Neuron (in vitro differentiated cells): ENCODE measurements around the gene SPTA1.

Experiments
- H2AFZ ChIP-seq: one replicate; pipeline ENCODE4 v1.6.1; 2013; ENCODE audit warnings: low read depth, mild to moderate bottlenecking, inconsistent platforms, low read length, moderate library complexity
- H3K27me3 ChIP-seq: one replicate; pipeline ENCODE4 v1.6.1; 2013; ENCODE audit warnings: low read length; ENCODE audit not compliant: insufficient read depth
- H3K36me3 ChIP-seq: one replicate; pipeline ENCODE4 v1.6.1; 2013; ENCODE audit warnings: low read length; ENCODE audit not compliant: insufficient read depth
- H3K4me1 ChIP-seq: one replicate; pipeline ENCODE4 v1.6.1; 2013; ENCODE audit warnings: low read length; ENCODE audit not compliant: insufficient read depth
- H3K4me3 ChIP-seq: 2 replicates; pipeline ENCODE4 v1.5.1; 2013; ENCODE audit warnings: mild to moderate bottlenecking, low read length, moderate library complexity
- H3K9me3 ChIP-seq: one replicate; pipeline ENCODE4 v1.6.1; 2013; ENCODE audit warnings: low read length

SPTA1 gene

GRCh38 chr1:158686111-158687009, at the start of gene SPTA1:
TSS of gene SPTA1 (minus strand) at chr1:158686715. CDS start at chr1:158686517, 198 bp downstream.
- Histone ChIP-seq H3K27me3 (peaks cover 5% of the 10 kb centered on the region), H3K4me3 (no peak within 1 kb of the TSS), H2AFZ (no peak within 1 kb of the TSS), H3K9me3 (no peaks in the 10 kb centered on the region), H3K4me1 (no peaks in the 10 kb centered on the region), H3K36me3 (no peaks in the 10 kb centered on the region)

GRCh38 chr1:158735848-158736247, 49.3 kb upstream of the SPTA1 start:
- H2AFZ ChIP-seq = no peak overlapping the region
- no peak overlapping the region for H3K4me3 ChIP-seq
- no peaks in the 10 kb centered on the region for H3K36me3 ChIP-seq
- H3K4me1 ChIP-seq = no peaks in the 10 kb centered on the region
- H3K27me3 ChIP-seq = no peaks in the 10 kb centered on the region
- H3K9me3 ChIP-seq = no peaks in the 10 kb centered on the region

GRCh38 chr1:158732524-158732923, 46.0 kb upstream of the SPTA1 start:
- Histone ChIP-seq H3K4me3 (no peak overlapping the region), H3K4me1 (no peaks in the 10 kb centered on the region), H3K36me3 (no peaks in the 10 kb centered on the region), H3K27me3 (no peaks in the 10 kb centered on the region), H2AFZ (no peak overlapping the region), H3K9me3 (no peaks in the 10 kb centered on the region)

GRCh38 chr1:158731707-158732106, 45.2 kb upstream of the SPTA1 start:
- H3K27me3 ChIP-seq = no peaks in the 10 kb centered on the region
- H3K36me3 ChIP-seq = no peaks in the 10 kb centered on the region
- no peak overlapping the region for H3K4me3 ChIP-seq
- no peaks in the 10 kb centered on the region for H3K4me1 ChIP-seq
- no peak overlapping the region for H2AFZ ChIP-seq
- H3K9me3 ChIP-seq = no peaks in the 10 kb centered on the region

- Histone ChIP-seq H3K4me3 (no peak overlapping the region), H3K27me3 (no peaks in the 10 kb centered on the region), H3K36me3 (no peaks in the 10 kb centered on the region), H3K4me1 (no peaks in the 10 kb centered on the region), H3K9me3 (no peaks in the 10 kb centered on the region), H2AFZ (no peak overlapping the region)
These were observed 43.9 kb upstream of the SPTA1 start for GRCh38 chr1:158730453-158730852.

GRCh38 chr1:158728510-158729225, 42.2 kb upstream of the SPTA1 start:
- Histone ChIP-seq H3K27me3 (no peaks in the 10 kb centered on the region), H3K4me3 (no peak overlapping the region), H3K36me3 (no peaks in the 10 kb centered on the region), H2AFZ (no peak overlapping the region), H3K9me3 (no peaks in the 10 kb centered on the region), H3K4me1 (no peaks in the 10 kb centered on the region)

GRCh38 chr1:158724442-158724841, 37.9 kb upstream of the SPTA1 start:
- no peaks in the 10 kb centered on the region for H3K9me3 ChIP-seq
- H3K36me3 ChIP-seq = no peaks in the 10 kb centered on the region
- H3K4me1 ChIP-seq = no peaks in the 10 kb centered on the region
- H2AFZ ChIP-seq = no peak overlapping the region
- H3K4me3 ChIP-seq = no peak overlapping the region
- no peaks in the 10 kb centered on the region for H3K27me3 ChIP-seq

- H2AFZ ChIP-seq = no peak within 1 kb of the TSS
- no peaks in the 10 kb centered on the region for H3K27me3 ChIP-seq
- H3K4me3 ChIP-seq = no peak within 1 kb of the TSS
- H3K9me3 ChIP-seq = no peaks in the 10 kb centered on the region
- H3K36me3 ChIP-seq = no peaks in the 10 kb centered on the region
- H3K4me1 ChIP-seq = no peaks in the 10 kb centered on the region
These were observed 34.1 kb upstream of the SPTA1 start, which contains the start of gene OR6K3 for GRCh38 chr1:158720620-158721019. TSS of gene OR6K3 (minus strand) at chr1:158720720. CDS start at chr1:158718115, 2,605 bp downstream.

GRCh38 chr1:158719664-158720063, 33.1 kb upstream of the SPTA1 start:
- Histone ChIP-seq H3K36me3 (no peaks in the 10 kb centered on the region), H3K9me3 (no peaks in the 10 kb centered on the region), H2AFZ (no peak overlapping the region), H3K27me3 (no peaks in the 10 kb centered on the region), H3K4me1 (no peaks in the 10 kb centered on the region), H3K4me3 (no peak overlapping the region)

GRCh38 chr1:158717344-158717743, 30.8 kb upstream of the SPTA1 start:
- no peak overlapping the region for H3K4me3 ChIP-seq
- no peaks in the 10 kb centered on the region for H3K36me3 ChIP-seq
- H3K9me3 ChIP-seq = no peaks in the 10 kb centered on the region
- H2AFZ ChIP-seq = no peak overlapping the region
- H3K4me1 ChIP-seq = no peaks in the 10 kb centered on the region
- no peaks in the 10 kb centered on the region for H3K27me3 ChIP-seq

GRCh38 chr1:158716335-158716734, 29.8 kb upstream of the SPTA1 start:
- no peaks in the 10 kb centered on the region for H3K4me1 ChIP-seq
- H3K27me3 ChIP-seq = no peaks in the 10 kb centered on the region
- no peaks in the 10 kb centered on the region for H3K9me3 ChIP-seq
- H2AFZ ChIP-seq = no peak overlapping the region
- no peak overlapping the region for H3K4me3 ChIP-seq
- no peaks in the 10 kb centered on the region for H3K36me3 ChIP-seq

- Histone ChIP-seq H3K36me3 (no peaks in the 10 kb centered on the region), H2AFZ (no peak overlapping the region), H3K27me3 (no peaks in the 10 kb centered on the region), H3K9me3 (no peaks in the 10 kb centered on the region), H3K4me1 (no peaks in the 10 kb centered on the region), H3K4me3 (no peak overlapping the region)
These were observed 28.2 kb upstream of the SPTA1 start for GRCh38 chr1:158714754-158715153.

GRCh38 chr1:158711098-158711497, 24.6 kb upstream of the SPTA1 start:
- H3K4me1 ChIP-seq = no peaks in the 10 kb centered on the region
- no peak overlapping the region for H2AFZ ChIP-seq
- H3K9me3 ChIP-seq = no peaks in the 10 kb centered on the region
- H3K27me3 ChIP-seq = no peaks in the 10 kb centered on the region
- no peak overlapping the region for H3K4me3 ChIP-seq
- no peaks in the 10 kb centered on the region for H3K36me3 ChIP-seq
